HG03159 (cell line): ENCODE data around the gene AZI2.

ENCODE experiments used
- ATAC-seq: cut with Tn5 transposase; IDR thresholded peaks from one replicate; pipeline ENCODE4 v1.9.1; 2021; ENCODE audit warnings: mild to moderate bottlenecking, moderate library complexity; ENCODE audit not compliant: unreplicated experiment

The AZI2 gene

GRCh38 chr3:28348629-28349468, at the start of gene AZI2, which contains the start of gene ZCWPW2:
Gene AZI2, minus strand, starts transcription at chr3:28348824. Its CDS starts 8,207 bp downstream, at chr3:28340617.
Gene ZCWPW2, plus strand, starts transcription at chr3:28348721. Its CDS starts 64,348 bp downstream, at chr3:28413069.
- peak; percentile 85 for ATAC-seq

GRCh38 chr3:28388978-28389377, 40.4 kb upstream of the AZI2 start:
- ATAC-seq = no peak

GRCh38 chr3:28386049-28386448, 37.4 kb upstream of the AZI2 start:
- no peak for ATAC-seq

GRCh38 chr3:28376424-28376823, 27.8 kb upstream of the AZI2 start:
- no peak for ATAC-seq

GRCh38 chr3:28349469-28350000, 911 bp upstream of the AZI2 start:
- ATAC-seq = no peak

- ATAC-seq = no peak
These were observed 377 bp downstream of the AZI2 start for GRCh38 chr3:28348265-28348628.

- no peak for ATAC-seq
These were observed 1.0 kb downstream of the AZI2 start for GRCh38 chr3:28347374-28348264.

- no peak for ATAC-seq
These were observed 2.9 kb downstream of the AZI2 start for GRCh38 chr3:28345690-28346089.

- ATAC-seq = no peak
These were observed 5.5 kb downstream of the AZI2 start for GRCh38 chr3:28343144-28343543.

GRCh38 chr3:28337230-28337629, 11.4 kb downstream of the AZI2 start:
- no peak for ATAC-seq

- ATAC-seq = no peak
These were observed 13.4 kb downstream of the AZI2 start for GRCh38 chr3:28335246-28335645.

GRCh38 chr3:28334552-28334951, 14.1 kb downstream of the AZI2 start:
- no peak for ATAC-seq

GRCh38 chr3:28328188-28329151, 20.2 kb downstream of the AZI2 start:
- no peak for ATAC-seq

GRCh38 chr3:28326458-28326926, 22.1 kb downstream of the AZI2 start:
- ATAC-seq = peak; percentile 61

- ATAC-seq = no peak
These were observed 26.2 kb downstream of the AZI2 start for GRCh38 chr3:28322464-28322863.

GRCh38 chr3:28320981-28321380, 27.6 kb downstream of the AZI2 start:
- ATAC-seq = no peak

GRCh38 chr3:28317438-28318022, 31.1 kb downstream of the AZI2 start:
- peak; percentile 98 for ATAC-seq

- no peak for ATAC-seq
These were observed 32.4 kb downstream of the AZI2 start for GRCh38 chr3:28316226-28316625.

GRCh38 chr3:28315711-28316110, 32.9 kb downstream of the AZI2 start:
- no peak for ATAC-seq

- ATAC-seq = no peak
These were observed 40.4 kb downstream of the AZI2 start for GRCh38 chr3:28308196-28308595.
